Measurements from ENCODE around the gene TMPRSS11A.

Gene TMPRSS11A

DNA sequence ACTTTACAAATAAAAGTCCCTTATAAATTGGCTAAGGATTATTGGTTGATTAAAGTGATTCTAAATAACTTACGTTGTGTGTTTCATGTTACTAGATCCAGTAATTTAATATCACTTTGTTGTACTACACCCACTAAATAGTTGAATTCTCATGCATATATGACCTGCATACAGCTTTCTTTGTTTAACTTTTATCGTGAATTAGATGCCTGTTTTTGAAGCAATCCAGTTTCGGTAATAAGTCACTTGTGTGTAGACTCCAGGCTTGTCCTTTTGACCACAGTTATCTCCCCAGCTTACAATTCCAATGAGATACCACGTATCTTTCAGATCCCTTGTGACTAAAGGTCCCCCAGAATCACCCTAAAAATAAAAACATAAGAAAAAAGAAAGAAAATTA, 52.2 kb downstream of the TMPRSS11A start:
- no peak for DNase-seq

DNA sequence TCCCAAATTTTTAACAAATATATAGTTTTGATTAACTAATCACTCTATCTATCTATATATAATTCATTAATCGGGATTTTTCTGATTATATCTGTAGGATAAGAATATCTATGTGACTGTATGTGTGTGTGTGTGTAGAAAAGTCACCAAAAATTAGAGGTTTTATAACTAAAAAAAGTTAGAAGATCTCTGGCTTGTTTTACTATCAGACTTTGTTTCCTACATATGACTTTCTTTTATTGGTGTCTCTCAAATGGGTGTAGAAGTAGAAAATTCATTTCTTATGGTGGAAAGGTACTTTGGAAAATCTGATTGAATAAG, 52.7 kb downstream of the TMPRSS11A start:
- no peak for DNase-seq

DNA sequence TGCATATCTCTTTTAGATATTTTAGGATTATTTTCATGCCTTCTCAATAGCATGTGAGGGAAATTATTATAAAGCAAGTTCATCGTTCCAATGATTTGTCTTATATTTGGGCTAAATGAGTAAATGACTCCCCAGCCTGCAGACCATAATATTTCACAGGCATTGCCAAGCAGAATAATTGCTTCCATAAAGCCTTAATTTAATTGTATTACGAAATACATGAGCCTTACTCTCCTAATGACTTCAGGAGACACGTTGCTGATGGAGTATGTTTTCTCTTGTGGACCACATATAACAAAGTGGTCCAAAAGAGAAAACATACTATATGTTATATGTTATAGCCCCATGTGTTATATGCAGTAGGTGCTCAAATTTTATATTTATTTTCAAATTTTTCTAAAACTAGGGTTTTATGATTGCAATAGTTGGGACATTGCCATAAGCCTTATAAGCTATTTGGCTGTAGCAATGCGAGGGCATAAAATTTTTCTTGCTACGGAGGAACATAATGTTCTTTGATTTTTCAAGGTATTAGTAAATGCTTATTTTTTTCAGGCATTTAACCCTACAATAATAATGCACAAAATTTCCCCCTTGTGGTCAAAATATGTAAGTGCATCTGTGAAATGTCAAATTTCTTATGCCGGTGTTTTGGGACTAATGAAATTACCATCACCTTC, 53.2 kb downstream of the TMPRSS11A start:
- no peak for DNase-seq

DNA sequence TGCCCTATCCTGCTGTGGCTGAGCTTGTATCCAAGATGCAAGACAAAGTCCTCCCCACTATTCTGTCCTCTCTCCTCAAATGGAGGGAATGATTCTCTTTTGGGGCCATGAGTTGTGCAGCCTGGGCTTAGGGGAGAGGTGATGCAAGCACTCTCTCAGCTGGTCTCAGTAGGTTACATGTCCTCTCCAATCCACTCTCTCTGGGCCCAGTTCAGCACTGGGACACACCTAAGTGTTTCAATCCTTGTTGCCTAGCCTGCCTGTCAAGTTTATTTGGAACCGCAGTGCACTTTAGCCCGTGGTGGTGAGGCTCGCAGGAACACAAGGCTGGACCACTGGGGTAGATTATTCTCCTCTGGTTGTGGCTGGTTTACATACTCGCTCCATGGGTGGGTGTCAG, 55.6 kb downstream of the TMPRSS11A start:
- DNase-seq = no peak

DNA sequence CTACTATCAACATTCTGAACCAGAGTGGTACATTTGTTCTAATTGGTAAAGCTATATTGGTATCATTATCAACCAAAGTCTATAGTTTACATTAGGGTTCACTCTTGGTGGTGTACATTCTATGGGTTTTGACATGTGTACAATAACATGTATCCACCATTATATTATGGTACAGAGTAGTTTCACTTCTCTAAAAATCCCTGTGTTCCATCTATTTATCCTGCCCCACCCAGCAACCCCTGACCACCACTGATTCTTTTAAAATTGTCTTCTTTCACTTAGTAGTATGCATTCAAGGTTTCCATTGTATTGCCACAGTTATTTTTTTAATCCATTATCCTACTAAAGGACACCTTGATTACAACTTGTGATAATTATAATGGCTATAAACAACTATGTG, 64.2 kb downstream of the TMPRSS11A start:
- no peak for DNase-seq

DNA sequence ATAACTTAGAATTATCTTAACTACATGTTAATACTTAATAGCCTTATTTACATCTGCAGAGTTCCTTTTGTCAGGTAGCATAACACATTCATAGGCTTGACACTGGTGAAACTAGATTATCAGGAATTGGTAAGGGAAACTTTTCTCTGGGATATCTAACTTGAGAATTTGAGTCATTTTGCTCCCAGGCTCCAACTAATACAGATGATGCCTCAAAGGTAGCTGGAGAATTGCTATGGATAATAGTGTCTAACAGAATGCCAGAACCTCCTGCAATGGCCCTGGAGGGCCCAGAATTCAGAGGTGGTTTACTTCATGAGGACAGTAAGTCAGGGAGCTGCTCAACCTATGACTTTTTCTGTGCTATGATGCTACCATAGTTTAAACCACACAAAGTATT, 65.6 kb downstream of the TMPRSS11A start:
- no peak for DNase-seq

DNA sequence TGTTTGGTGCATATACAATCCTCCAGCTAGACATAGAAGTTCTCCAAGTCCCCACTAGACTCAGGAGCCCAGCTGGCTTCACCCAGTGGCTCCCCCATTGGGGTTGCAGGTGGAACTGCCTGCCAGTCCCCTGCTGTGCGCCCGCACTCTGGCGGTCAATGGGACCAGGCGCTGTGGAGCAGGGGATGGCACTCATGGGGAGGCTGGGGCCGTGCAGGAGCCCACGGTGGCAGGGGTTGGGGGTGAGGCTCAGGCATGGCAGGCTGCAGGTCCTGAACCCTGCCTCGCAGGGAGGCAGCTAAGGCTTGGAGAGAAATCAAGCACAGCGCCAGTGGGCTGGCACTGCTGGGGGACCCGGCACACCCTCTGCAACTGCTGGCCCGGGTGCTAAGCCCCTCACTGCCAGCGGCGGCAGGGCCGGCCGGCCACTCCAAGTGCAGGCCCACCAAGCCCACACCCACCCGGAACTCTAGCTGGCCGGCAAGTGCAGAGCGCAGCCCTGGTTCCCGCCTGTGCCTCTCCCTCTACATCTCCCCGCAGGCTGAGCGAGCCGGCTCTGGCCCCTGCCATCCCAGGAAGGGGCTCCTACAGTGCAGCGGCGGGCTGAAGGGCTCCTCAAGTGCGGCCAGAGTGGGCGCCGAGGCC, 66.8 kb downstream of the TMPRSS11A start:
- DNase-seq = no peak

DNA sequence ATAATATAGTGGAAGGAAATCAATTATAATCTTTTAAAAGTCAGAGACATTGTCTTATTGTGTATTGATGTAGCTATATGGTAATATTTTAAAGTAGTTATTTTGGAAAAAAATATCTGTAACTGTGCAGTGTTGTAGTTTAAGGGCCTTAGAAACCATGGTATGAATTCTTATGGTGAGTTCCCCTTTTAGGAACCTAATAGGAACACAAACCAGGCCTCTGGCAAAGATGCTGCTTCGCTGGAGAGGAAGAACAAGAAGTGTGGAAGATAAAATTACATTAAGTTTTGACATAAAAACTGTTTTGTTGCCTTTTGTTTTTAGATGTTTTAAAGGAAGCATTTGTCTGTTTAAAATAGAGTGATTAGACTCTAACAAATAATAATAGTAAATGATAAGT, 68.6 kb downstream of the TMPRSS11A start:
- DNase-seq = no peak

- DNase-seq = no peak
These were observed 70.4 kb downstream of the TMPRSS11A start for GRCh38 chr4:67892905-67893304.

DNA sequence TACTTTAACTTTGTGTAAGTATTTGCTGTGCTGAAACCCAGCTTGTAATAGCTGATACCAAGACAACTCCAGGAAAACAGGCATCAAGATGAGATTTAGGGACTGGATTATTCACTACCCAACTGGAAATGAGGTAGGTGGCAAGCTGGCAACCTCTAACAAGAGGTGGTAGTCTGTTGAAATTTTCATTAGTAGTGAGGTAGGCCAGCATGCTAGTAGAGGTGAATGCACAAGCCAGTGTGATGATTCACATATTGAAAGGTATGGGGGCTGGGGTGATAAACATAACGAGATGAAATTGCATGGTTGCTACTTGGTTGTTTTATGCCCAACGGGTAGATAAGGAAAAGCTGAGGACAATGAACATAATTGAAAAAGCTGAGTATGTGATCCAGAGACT, 71.0 kb downstream of the TMPRSS11A start:
- no peak for DNase-seq

DNA sequence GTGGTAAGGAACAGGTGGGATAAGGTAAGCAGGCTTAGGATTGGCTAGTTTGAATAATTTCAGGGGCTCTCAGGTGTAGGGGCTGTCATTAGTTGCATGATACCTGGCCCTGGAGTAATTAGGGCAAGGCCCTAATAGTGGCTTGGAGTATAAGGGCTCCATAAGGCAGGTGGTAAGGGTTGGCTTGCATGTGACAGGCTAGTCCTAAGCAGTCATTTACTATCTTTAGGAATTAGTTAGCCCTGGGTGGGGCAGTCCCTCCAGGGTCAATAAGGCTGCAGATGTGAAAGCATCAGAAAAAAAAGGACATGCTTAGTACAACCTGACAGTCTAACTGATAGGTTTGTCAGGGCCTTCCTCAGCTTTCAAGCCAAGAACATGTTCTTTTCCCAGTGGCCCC, 71.6 kb downstream of the TMPRSS11A start:
- no peak for DNase-seq

- DNase-seq = no peak
These were observed 77.0 kb downstream of the TMPRSS11A start for GRCh38 chr4:67886281-67886680.

GRCh38 chr4:67885762-67886161, 77.5 kb downstream of the TMPRSS11A start:
- no peak for DNase-seq

DNA sequence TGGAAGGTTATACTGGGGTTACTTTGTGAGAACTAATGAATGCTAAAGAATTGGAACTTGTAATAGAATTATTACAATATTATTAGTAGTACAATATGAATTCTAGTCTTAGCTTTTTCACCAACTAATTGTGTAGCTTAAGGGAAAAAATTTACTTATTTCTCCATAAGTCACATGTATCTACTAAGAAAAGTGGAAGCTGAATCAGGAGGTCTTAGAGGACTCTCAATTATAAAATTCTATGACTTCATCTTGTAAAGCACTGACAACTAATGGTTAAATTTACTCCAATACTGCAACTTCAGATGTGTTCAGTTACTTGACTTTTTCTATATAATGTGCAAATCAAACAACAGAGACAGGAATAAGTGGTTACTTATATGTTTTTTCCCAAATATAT, 78.6 kb downstream of the TMPRSS11A start:
- DNase-seq = no peak

DNA sequence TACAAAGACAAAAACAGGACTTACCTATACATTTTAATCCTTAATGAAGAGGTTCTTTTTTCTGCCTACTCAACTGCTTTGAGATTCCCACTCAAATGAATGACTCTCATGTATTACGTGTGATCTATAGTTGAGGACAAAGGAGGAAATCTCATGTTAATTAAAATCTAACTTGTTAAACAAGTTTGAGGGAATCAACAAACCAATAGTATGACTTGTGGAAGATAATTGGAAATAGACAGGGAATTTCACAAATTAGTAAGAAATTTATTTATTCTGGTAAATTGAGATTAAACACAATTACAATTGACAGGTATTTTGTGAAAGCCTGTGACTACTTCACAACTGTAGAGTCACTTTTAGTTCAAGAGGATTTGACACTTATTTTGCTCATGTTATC, 79.4 kb downstream of the TMPRSS11A start, which contains the start of gene TMPRSS11D:
Gene TMPRSS11D, minus strand, starts transcription at position 101 of the 400 bp plus-strand sequence. Its CDS starts 69 bp downstream, at position 32.
- no peak for DNase-seq

DNA sequence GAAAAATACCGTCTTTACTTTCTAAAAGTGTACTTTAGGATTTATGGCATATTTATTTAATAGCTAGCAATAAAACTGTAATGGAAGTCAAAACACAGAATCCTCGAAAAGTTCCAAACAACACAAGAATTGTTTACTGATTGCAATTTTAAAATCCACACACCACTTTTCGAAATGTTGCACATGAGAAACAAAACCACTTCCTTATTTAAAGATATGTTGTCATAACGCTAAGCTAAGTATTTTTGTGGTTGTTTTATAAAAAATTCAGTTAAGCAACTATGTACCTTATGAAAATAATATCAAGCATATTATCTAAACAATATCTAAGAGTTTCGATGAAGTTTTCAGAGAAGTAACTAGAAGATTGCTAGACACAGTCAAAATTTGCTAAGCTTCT, 79.8 kb downstream of the TMPRSS11A start:
- no peak for DNase-seq

- DNase-seq = no peak
These were observed 82.3 kb downstream of the TMPRSS11A start for GRCh38 chr4:67880866-67881610.

- no peak for DNase-seq
These were observed 83.8 kb downstream of the TMPRSS11A start for GRCh38 chr4:67879486-67879885.

DNA sequence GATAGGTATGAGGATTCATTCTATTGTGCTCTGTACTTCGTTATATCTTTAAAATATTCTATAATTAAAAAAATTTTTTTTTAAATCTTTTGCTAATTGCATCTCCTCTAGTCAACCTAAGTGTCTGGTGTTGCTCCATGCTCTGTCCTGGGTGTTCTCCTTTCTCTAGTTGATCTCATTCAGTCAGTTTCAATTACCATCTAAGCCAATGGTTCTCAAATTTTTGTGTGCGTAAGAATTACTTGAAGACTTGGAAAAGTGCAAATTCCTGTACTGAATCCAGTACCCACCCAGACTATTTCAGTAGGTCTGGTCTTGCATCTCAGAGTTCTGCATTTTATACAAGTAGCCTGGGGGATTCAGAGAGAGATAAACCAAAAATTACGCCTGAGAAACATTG, 86.2 kb downstream of the TMPRSS11A start:
- DNase-seq = no peak

GRCh38 chr4:67874986-67875385, 88.3 kb downstream of the TMPRSS11A start:
- DNase-seq = no peak

DNA sequence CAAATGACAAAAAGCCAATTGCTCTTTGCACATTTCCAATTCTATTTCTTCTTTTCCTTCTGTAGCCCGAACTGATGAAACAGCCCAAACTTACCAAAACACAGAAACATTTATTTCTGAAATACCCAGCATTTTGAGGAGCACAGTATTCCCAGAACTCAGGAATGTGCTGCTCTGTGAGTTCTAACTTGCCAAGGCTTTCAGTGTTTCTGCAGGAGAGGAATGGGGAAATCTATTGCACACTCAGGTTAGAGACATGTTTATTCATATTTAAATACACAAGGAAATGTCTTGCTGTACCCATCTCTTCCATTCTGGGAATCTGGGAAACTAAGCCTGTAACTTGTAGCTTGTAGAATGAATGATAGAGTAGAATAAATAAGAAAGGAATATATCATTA, 90.2 kb downstream of the TMPRSS11A start:
- no peak for DNase-seq

- DNase-seq = no peak
These were observed 91.4 kb downstream of the TMPRSS11A start for GRCh38 chr4:67871867-67872266.

DNA sequence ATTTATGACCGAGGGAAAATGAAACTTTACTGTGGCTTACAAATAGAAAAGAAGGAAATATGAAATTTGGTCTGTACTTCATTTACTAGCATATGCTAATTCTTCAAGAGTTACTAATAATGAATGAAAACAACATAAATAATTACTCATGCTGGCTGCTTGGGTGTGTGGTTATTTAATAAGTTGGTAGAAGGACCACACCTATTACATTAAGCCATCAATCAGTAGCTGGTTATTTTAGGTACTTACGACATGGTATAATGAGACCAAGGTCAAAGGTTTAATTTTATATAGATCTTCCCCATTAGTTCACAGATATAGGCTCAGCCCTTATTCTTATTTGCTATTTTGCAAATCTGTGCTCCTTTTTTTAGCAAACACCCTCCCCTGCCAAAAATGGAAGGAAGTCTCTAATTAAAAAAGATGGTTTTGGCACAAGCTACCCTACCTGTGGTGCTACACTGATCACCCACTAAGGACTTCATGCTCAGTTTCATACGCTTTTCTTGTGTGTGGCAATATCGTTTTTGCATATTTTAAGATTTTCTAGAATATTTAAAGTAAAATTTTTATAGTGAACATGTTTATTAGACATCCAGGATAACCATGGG, 93.6 kb downstream of the TMPRSS11A start:
- DNase-seq = no peak

GRCh38 chr4:67861513-67861912, 101.8 kb downstream of the TMPRSS11A start:
- no peak for DNase-seq

All from GF-D8 (cell line).